ACHN (cell line): ENCODE results near the gene EPB42.

Source experiments
- DNase-seq: peaks from one replicate; pipeline ENCODE4 v3.0.0-alpha.2; 2015
- in situ Hi-C: cut with HindIII; loops from 2 replicates; pipeline ENCODE4 v1.10.0; 2017; ENCODE audit warnings: low sequenced_read_pairs, low pct_ligation_motif_present, low pct_unique_long_range_greater_than_20kb

Gene EPB42

GRCh38 chr15:43220991-43221403, at the start of gene EPB42:
TSS of gene EPB42 (minus strand) at chr15:43221018. CDS start at chr15:43220825, 193 bp downstream.
- in situ Hi-C loops = no loop called here
- DNase-seq = no peak

GRCh38 chr15:43270113-43270665, 49.4 kb upstream of the EPB42 start:
- in situ Hi-C loops = no loop called here
- DNase-seq = no peak

- in situ Hi-C loops = no loop called here
- DNase-seq = peak; percentile 28
Observed at GRCh38 chr15:43268111-43269105, 47.6 kb upstream of the EPB42 start.

- in situ Hi-C loops = no loop called here
- no peak for DNase-seq
Observed at GRCh38 chr15:43267439-43267838, 46.6 kb upstream of the EPB42 start.

GRCh38 chr15:43266834-43267233, 46.0 kb upstream of the EPB42 start, which contains the start of gene TGM5:
TSS of gene TGM5 (minus strand) at chr15:43266928. CDS start at chr15:43266849, 79 bp downstream.
- in situ Hi-C loops = no loop called here
- DNase-seq = no peak

GRCh38 chr15:43266386-43266785, 45.6 kb upstream of the EPB42 start:
- in situ Hi-C loops = no loop called here

GRCh38 chr15:43260011-43260615, 39.3 kb upstream of the EPB42 start:
- DNase-seq = no peak
- in situ Hi-C loops = no loop called here

More at GRCh38 chr15:43266386-43266785, 45.6 kb upstream of the EPB42 start:
- no peak for DNase-seq

- in situ Hi-C loops = no loop called here
Observed at GRCh38 chr15:43258781-43259180, 38.0 kb upstream of the EPB42 start.

GRCh38 chr15:43256341-43256740, 35.5 kb upstream of the EPB42 start:
- in situ Hi-C loops = no loop called here
- DNase-seq = no peak

More at GRCh38 chr15:43258781-43259180, 38.0 kb upstream of the EPB42 start:
- DNase-seq = no peak

- in situ Hi-C loops = no loop called here
- DNase-seq = no peak
Observed at GRCh38 chr15:43255376-43255775, 34.6 kb upstream of the EPB42 start.

- in situ Hi-C loops = no loop called here
Observed at GRCh38 chr15:43253431-43254403, 32.9 kb upstream of the EPB42 start.

GRCh38 chr15:43251871-43252250, 31.0 kb upstream of the EPB42 start:
- DNase-seq = no peak
- in situ Hi-C loops = no loop called here

More at GRCh38 chr15:43253431-43254403, 32.9 kb upstream of the EPB42 start:
- peak; percentile 65 for DNase-seq

- DNase-seq = no peak
- in situ Hi-C loops = no loop called here
Observed at GRCh38 chr15:43251185-43251870, 30.5 kb upstream of the EPB42 start.

- DNase-seq = no peak
- in situ Hi-C loops = no loop called here
Observed at GRCh38 chr15:43250785-43251184, 30.0 kb upstream of the EPB42 start.

GRCh38 chr15:43249699-43250203, 28.9 kb upstream of the EPB42 start:
- DNase-seq = peak; percentile 84
- in situ Hi-C loops = no loop called here

GRCh38 chr15:43249236-43249635, 28.4 kb upstream of the EPB42 start:
- DNase-seq = no peak
- in situ Hi-C loops = no loop called here

GRCh38 chr15:43246261-43246774, 25.5 kb upstream of the EPB42 start:
- no peak for DNase-seq
- in situ Hi-C loops = no loop called here
